Sigmoid colon (tissue), 7 donors: ENCODE measurements around the gene PTCRA. TPM values are rescaled to one million over a fixed set of nuclear protein-coding genes. Genes with fewer than 3 reads are reported as not detected.
"Not testable (repeated sequence)": the region's sequence is repeated elsewhere in the genome, so short reads cannot be mapped to it uniquely, and the experiment has no call there.

ENCODE experiments used
- DNase-seq: peaks from one replicate; pipeline ENCODE4 v3.0.0-alpha.2; 2019
- H3K27ac ChIP-seq, 4 donors: fragments of 200-600 bp; sonication (generic); one replicate each; pipeline ENCODE4 v1.5.1; 2016 to 2019; ENCODE audit warnings: mild to moderate bottlenecking in 1 of 4
- H3K27me3 ChIP-seq, 3 donors: fragments of 200-600 bp; sonication (generic); one replicate each; pipeline ENCODE4 v1.5.1; 2019; ENCODE audit warnings: mild to moderate bottlenecking in 1 of 3
- H3K36me3 ChIP-seq, 4 donors: fragments of 200-600 bp; sonication (generic); one replicate each; pipeline ENCODE4 v1.5.1; 2016 to 2019
- H3K4me1 ChIP-seq, 4 donors: fragments of 200-600 bp; sonication (generic); one replicate each; pipeline ENCODE4 v1.5.1; 2017 to 2019
- H3K4me3 ChIP-seq, 4 donors: fragments of 200-600 bp; sonication (generic); one replicate each; pipeline ENCODE4 v1.5.1; 2017 to 2019; ENCODE audit warnings: mild to moderate bottlenecking in 2 of 4, moderate library complexity in 1 of 4
- H3K9me3 ChIP-seq, 4 donors: fragments of 200-600 bp in 3 of 4; sonication (generic) in 3 of 4; one replicate each; pipeline versions ENCODE4 v1.5.1 to v1.6.1; 2013 to 2019
- EP300 ChIP-seq, 4 donors: sonication (generic); formaldehyde crosslinking; IDR thresholded peaks; one replicate each; pipeline ENCODE4 v1.6.1; 2017; ENCODE audit warnings: antibody characterized with exemption in 4 of 4
- POLR2A ChIP-seq, 2 donors: fragments of 450-650 bp; IDR thresholded peaks; one replicate each; pipeline ENCODE4 v1.6.1; 2016; ENCODE audit warnings: antibody characterized with exemption in 2 of 2, mild to moderate bottlenecking in 2 of 2, moderate library complexity in 2 of 2
- POLR2AphosphoS5 ChIP-seq, 4 donors: sonication (generic); formaldehyde crosslinking; IDR thresholded peaks; one replicate each; pipeline ENCODE4 v1.6.1; 2017; ENCODE audit warnings: antibody characterized with exemption in 4 of 4
- WGBS, 2 donors: extraction: QIAGEN DNeasy Blood & Tissue Kit; methylation state at CpG; one replicate each; pipeline ENCODE4 v1.1.7; 2013; 5-methylcytosine and 5-hydroxymethylcytosine counted together
- intact Hi-C: fragments of 100-400 bp; cut with DNase I; formaldehyde crosslinking; loops from one replicate; pipeline ENCODE4 v1.15.1; 2023
- polyA plus RNA-seq, 3 donors: library from polyadenylated mRNA; stranded (reverse); fragments of 200-250 nt; gene quantifications; one replicate each; pipeline ENCODE4 v1.2.3, GENCODE V29; 2013
- total RNA-seq, 4 donors: library from RNA; depleted of rRNA; stranded (reverse); fragments of >200 nt; gene quantifications; one replicate each; pipeline ENCODE4 v1.1.0, GENCODE V29; 2016
- TF ChIP-seq, protein P1 (sequence below), 4 experiments: fragments of 450-650 bp in 3 of 4; fragments of 200-600 bp in 1 of 4; IDR thresholded peaks; one replicate each; pipeline ENCODE4 v1.5.1; 2016 to 2019; ENCODE audit warnings: antibody characterized with exemption in 4 of 4, mild to moderate bottlenecking in 3 of 4, moderate library complexity in 2 of 4
- donor health status: healthy with polysubstance abuse.
- donor health status: Bipolar disorder and iron deficiency.
- donor health status: healthy.

Gene PTCRA
- total and polyA plus RNA-seq, 7 donors: 0.23 TPM; not detected in 6

GRCh38 chr6:42889815-42890214 is 26.0 kb upstream of the PTCRA start:
- Histone ChIP-seq H3K27me3 (no peaks in the 10 kb centered on the region), H3K9me3 (no peaks in the 10 kb centered on the region), H3K27ac (peak overlapping the region; percentile 84 to 97 (median 93)), H3K4me3 (peak overlapping the region in 3 of 4 donors; percentile 56 to 97 (median 74)), H3K36me3 (peaks cover 11 to 37% (median 15%) of the 10 kb centered on the region in 4 donors), H3K4me1 (peaks cover 0 to 15% (median 9%) of the 10 kb centered on the region in 4 donors)
- 54 to 56% methylated on average over 4 of the region's 4 CpGs for WGBS, 2 donors
- DNase-seq: no peak
- intact Hi-C loops: no loop called here
- no peak for TF ChIP-seq POLR2AphosphoS5 (IDR thresholded peaks at IDR 0.05)
- TF ChIP-seq, protein P1, sequence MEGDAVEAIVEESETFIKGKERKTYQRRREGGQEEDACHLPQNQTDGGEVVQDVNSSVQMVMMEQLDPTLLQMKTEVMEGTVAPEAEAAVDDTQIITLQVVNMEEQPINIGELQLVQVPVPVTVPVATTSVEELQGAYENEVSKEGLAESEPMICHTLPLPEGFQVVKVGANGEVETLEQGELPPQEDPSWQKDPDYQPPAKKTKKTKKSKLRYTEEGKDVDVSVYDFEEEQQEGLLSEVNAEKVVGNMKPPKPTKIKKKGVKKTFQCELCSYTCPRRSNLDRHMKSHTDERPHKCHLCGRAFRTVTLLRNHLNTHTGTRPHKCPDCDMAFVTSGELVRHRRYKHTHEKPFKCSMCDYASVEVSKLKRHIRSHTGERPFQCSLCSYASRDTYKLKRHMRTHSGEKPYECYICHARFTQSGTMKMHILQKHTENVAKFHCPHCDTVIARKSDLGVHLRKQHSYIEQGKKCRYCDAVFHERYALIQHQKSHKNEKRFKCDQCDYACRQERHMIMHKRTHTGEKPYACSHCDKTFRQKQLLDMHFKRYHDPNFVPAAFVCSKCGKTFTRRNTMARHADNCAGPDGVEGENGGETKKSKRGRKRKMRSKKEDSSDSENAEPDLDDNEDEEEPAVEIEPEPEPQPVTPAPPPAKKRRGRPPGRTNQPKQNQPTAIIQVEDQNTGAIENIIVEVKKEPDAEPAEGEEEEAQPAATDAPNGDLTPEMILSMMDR (IDR thresholded peaks at IDR 0.05): no peak
- no peak for TF ChIP-seq POLR2A (IDR thresholded peaks at IDR 0.05)
- TF ChIP-seq EP300 (IDR thresholded peaks at IDR 0.05): no peak

GRCh38 chr6:42890311-42891198 is 25.3 kb upstream of the PTCRA start:
- Histone ChIP-seq H3K27ac (peak overlapping the region; percentile 84 to 97 (median 93)), H3K4me3 (peak overlapping the region; percentile 56 to 97 (median 82)), H3K27me3 (no peaks in the 10 kb centered on the region), H3K9me3 (no peaks in the 10 kb centered on the region), H3K36me3 (peaks cover 6 to 30% (median 9%) of the 10 kb centered on the region in 4 donors), H3K4me1 (peaks cover 0 to 15% (median 9%) of the 10 kb centered on the region in 4 donors)
- peak; percentile 96 for DNase-seq
- peak; percentile 57 to 59 for TF ChIP-seq POLR2A (IDR thresholded peaks at IDR 0.05)
- TF ChIP-seq EP300 (IDR thresholded peaks at IDR 0.05): no peak
- peak; percentile 71 to 92 (median 88) for TF ChIP-seq POLR2AphosphoS5 (IDR thresholded peaks at IDR 0.05)
- WGBS, 2 donors: 0 to 1% methylated on average over 63 of the region's 63 CpGs
- intact Hi-C loops: no loop called here

DNA sequence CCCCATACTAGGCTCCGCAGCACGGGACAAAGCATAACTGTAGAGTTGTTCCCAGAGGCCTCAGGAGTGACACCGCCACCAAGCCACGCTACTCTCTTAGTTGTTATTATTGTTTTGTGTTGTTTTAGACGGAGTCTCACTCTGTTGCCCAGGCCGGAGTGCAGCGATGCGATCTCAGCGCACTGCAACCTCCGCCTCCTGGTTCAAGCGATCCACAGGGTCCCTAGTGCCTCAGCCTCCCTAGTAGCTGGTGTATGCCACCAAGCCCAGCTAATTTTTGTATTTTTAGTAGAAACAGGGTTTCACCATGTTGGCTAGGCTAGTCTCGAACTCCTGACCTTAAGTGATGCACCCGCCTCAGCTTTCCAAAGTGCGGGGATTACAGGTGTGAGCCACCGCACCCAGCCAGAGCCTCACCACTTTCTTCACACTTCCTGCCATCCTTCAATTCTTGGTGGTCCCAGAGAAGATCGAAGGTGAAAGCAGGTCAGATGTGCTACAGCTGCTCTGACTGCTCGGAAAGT is 24.6 kb upstream of the PTCRA start:
- H3K36me3 ChIP-seq: peaks cover 0 to 23% (median 2%) of the 10 kb centered on the region in 4 donors
- intact Hi-C loops: no loop called here
- TF ChIP-seq, protein P1 (IDR thresholded peaks at IDR 0.05): no peak
- TF ChIP-seq POLR2AphosphoS5 (IDR thresholded peaks at IDR 0.05) (no peak), EP300 (IDR thresholded peaks at IDR 0.05) (no peak), POLR2A (IDR thresholded peaks at IDR 0.05) (no peak)
- H3K27ac ChIP-seq: peak overlapping the region; percentile 84 to 97 (median 93)
- H3K4me3 ChIP-seq: peak overlapping the region; percentile 56 to 97 (median 82)
- 21 to 46% methylated on average over 17 of the region's 17 CpGs for WGBS, 2 donors
- H3K27me3 ChIP-seq: no peaks in the 10 kb centered on the region
- no peak for DNase-seq
- H3K4me1 ChIP-seq: peaks cover 0 to 15% (median 9%) of the 10 kb centered on the region in 4 donors
- no peaks in the 10 kb centered on the region for H3K9me3 ChIP-seq

DNA sequence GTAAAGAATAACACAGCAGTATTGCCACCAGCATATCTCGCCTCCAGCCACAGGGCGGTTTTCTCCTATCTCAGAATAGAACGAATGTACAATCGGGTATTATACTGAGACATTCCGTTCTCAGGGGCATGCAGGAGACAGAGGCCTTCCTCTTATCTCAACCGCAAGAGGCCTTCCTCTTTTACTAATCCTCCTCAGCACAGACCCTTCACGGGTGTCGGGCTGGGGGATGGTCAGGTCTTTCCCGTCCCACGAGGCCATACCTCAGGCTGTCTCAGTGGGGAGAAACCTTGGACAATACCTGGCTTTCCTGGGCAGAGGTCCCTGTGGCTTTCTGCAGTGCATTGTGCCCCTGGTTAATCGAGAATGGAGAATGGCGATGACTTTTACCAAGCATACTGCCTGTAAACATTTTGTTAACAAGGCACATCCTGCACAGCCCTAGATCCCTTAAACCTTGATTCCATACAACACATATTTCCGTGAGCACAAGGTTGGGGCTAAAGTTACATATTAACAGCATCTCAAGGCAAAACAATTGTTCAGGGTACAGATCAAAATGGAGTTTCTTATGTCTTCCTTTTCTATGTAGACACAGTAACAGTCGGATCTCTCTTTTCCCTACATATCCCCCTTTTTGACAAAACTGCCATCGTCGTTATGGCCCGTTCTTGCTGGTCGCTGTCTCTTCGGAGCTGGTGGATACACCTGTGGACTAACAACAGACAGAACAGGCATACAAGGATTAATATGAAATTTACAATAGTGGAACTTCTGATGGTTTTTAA is 21.6 kb upstream of the PTCRA start:
- H3K9me3 ChIP-seq, DNase-seq, H3K36me3 ChIP-seq, intact Hi-C loops, H3K27ac ChIP-seq, H3K27me3 ChIP-seq, H3K4me3 ChIP-seq: not testable (repeated sequence)
- H3K4me1 ChIP-seq: peaks cover 0 to 15% (median 9%) of the 10 kb centered on the region in 4 donors
- 60% methylated on average over 19 of the region's 19 CpGs for whole genome bisulfite sequencing, 2 donors

DNA sequence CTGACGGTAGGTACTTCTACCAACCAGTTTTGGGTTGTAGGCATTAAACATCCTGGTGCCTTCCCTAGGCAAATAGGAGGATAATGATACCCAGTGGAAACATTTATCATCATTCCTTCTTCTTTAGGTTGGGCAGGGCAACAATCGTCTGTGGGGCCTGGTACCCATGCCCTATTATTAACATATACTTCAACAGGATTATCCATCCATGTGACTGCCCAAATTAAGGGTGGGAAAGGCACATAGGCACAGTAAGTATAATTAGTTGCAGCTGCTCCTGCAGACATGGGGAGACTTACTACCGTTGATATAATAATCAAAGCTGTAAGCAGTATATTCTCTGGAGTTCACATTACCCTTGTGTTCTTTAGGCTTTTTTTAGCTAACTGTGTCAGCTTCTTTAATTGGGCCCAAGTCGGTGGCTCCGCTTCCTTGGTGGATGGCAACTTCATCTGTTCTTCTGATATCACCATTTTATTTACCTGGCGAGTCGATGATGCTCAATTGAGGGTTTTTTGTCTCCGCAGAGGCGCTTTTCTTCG is 19.6 kb upstream of the PTCRA start:
- 79 to 81% methylated on average over 10 of the region's 10 CpGs for WGBS, 2 donors
- no peak overlapping the region for H3K4me3 ChIP-seq
- H3K4me1 ChIP-seq: peaks cover 0 to 5% (median 2%) of the 10 kb centered on the region in 4 donors
- H3K36me3 ChIP-seq: no peaks in the 10 kb centered on the region
- DNase-seq: no peak
- intact Hi-C loops: no loop called here
- H3K27ac ChIP-seq: no peak overlapping the region
- no peaks in the 10 kb centered on the region for H3K9me3 ChIP-seq
- TF ChIP-seq EP300 (IDR thresholded peaks at IDR 0.05): no peak
- TF ChIP-seq, protein P1 (IDR thresholded peaks at IDR 0.05): no peak
- TF ChIP-seq POLR2A (IDR thresholded peaks at IDR 0.05): no peak
- no peak for TF ChIP-seq POLR2AphosphoS5 (IDR thresholded peaks at IDR 0.05)
- no peaks in the 10 kb centered on the region for H3K27me3 ChIP-seq
